NCI-H146 treated with DMSO at 0.1 percent for 48 hours (cell line): Measurements from ENCODE around the gene ODF4.
"Not testable (repeated sequence)": the region's sequence is repeated elsewhere in the genome, so short reads cannot be mapped to it uniquely, and the experiment has no call there.

ENCODE experiments used
- DNase-seq: peaks from one replicate; lab custom pipeline; 2025; ENCODE audit not compliant: unreplicated experiment; lab: John Stamatoyannopoulos, UW

ODF4 gene

GRCh38 chr17:8366231-8366630, 26.6 kb downstream of the ODF4 start:
- DNase-seq = no peak

- no peak for DNase-seq
These were observed 28.6 kb downstream of the ODF4 start for GRCh38 chr17:8368193-8368592.

GRCh38 chr17:8369944-8370343, 30.3 kb downstream of the ODF4 start:
- no peak for DNase-seq

- DNase-seq = no peak
These were observed 32.1 kb downstream of the ODF4 start for GRCh38 chr17:8371786-8372185.

GRCh38 chr17:8372422-8372821, 32.8 kb downstream of the ODF4 start:
- DNase-seq = no peak

DNA sequence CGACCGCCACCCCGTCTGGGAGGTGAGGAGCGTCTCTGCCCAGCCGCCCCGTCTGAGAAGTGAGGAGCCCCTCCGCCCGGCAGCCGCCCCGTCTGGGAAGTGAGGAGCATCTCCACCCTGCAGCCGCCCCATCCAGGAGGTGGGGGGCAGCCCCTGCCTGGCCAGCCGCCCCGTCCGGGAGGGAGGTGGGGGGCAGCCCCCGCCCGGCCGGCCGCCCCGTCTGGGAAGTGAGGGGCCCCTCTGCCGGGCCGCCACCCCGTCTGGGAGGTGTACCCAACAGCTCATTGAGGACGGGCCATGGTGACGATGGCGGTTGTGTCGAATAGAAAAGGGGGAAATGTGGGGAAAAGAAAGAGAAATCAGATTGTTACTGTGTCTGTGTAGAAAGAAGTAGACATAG, 34.2 kb downstream of the ODF4 start:
- not testable (repeated sequence) for DNase-seq

GRCh38 chr17:8375738-8376259, 36.2 kb downstream of the ODF4 start:
- DNase-seq = peak; percentile 53

GRCh38 chr17:8376271-8377067, 36.8 kb downstream of the ODF4 start, which contains the start of gene KRABD2:
Gene KRABD2 (minus strand): TSS chr17:8376704.
- DNase-seq = peak; percentile 78

DNA sequence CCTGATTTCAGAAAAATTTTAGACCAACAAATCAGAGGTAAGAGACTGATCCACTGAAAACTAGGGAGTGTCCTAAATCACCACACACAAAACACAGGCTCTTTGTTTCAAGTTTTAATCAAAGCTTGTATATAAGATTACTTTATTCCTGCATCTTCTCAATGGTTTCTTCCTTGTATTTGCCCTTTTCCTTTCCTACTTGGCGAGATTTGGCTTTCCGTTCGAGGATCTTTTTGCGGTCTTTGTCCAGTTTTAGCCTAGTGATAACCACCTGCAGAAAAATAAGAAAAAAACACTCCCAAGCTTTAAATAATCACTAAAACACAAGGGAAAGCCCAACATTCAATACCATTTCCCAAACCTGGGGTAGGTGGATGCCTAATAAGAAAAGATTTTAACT, 37.8 kb downstream of the ODF4 start:
- no peak for DNase-seq

GRCh38 chr17:8378117-8378516, 38.5 kb downstream of the ODF4 start:
- DNase-seq = not testable (repeated sequence)

DNA sequence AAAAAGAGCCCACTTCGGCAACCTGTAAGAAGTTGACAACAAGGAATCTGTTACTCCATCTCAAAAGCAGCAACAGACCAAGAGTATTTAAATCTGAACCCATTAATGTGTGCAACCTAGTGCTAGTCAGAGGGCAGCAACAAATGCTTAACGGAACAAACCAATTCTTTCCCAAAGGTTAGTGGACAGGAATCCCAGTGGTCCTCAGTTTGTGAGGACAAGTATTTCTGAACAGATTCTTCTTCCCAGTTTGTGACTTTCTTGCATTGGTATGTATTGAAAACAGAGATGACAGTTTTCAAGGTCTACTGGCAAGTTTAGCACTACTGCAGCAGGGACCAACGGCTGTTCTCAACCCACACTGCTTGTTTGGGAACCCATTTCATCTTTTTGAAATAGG, 40.4 kb downstream of the ODF4 start:
- no peak for DNase-seq

DNA sequence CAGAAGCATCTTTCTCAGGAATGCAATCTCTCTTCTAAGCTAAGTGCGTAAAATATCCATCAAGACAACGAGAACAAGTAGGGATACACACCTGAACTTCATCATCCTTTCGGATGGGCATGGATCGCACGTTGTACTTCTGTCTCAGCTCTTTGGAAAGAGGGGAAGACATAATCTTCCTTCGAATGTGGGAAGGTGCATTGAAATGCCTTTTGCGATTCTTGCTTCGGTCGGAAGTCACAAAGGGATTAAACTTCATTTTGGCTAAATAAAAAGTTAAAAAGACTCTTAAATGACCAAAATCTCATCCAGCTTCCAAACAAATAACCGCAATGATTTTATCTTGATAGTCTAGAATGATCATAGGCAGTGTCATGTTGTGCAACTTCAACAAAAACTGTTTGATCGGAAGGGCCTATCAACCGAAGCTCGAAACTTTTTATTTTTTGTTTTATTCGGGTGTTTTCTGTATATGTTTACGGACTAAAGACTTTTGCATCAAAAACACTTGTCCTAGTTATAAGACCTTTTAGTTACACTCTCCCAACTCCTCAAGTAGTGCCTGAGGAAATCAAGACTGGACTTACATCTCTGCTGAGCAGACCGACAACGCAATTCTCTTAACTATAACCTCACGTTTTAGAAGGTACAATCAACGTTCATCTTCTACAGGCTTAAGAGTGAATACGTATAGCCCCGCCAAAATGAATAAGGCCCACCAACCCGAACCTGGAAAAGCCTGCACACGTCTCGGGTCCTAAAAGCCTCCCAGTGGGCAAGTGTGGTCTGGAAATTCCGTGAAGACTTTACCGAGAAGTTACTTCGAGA, 42.6 kb downstream of the ODF4 start:
- DNase-seq = no peak

DNA sequence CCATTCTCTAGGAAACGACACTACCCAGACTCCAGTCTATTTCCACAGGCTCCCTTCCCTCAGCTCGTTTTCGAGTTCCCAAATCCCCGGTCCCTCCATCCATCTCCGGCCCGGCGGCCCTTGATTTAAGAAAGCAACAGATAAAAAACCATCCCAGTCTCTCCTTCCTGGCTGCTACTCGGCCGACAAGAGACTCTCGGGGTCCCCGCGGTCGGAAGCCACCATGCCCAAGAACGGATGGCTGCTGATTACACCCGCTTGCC, 43.2 kb downstream of the ODF4 start:
- DNase-seq = no peak

DNA sequence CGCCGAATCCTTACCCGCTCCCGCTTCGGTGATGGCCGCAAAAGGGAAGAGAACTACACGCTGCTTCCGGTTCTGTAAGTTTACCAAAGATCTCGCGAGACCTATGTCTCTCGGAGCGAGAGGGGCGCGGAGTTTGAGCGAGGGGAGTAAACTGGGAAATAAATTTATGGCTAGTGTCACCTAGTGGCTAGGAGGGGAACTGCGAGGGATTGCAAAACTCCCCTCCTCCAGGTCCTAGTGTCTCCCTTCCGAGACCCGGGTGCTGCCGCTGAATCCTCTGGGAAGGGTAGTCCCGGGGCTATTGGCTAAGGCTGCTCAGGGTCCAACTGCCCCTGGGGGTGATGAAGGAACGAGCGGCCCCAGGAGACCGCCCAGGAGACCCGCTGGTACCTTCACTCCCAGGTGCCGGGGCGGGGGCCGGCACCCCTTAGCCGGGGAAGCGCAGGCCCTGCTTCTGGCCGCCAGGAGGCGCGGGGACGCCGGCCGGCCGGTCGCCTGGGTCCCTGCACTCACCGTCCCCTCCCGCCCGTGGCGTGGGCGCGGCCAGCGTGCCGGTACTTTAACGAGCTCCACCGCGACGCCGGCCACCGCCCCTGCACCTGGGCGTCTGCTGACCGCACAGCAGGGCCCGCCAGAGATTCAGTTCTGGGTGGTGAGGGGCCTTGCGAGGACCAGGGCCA, 43.6 kb downstream of the ODF4 start, which contains the start of gene RPL26:
Gene RPL26, minus strand, starts transcription at position 51 of the 680 bp plus-strand sequence. CDS start 883 bp downstream, outside the sequence.
- DNase-seq = peak; percentile 97

- DNase-seq = no peak
These were observed 45.2 kb downstream of the ODF4 start for GRCh38 chr17:8384801-8385378.

DNA sequence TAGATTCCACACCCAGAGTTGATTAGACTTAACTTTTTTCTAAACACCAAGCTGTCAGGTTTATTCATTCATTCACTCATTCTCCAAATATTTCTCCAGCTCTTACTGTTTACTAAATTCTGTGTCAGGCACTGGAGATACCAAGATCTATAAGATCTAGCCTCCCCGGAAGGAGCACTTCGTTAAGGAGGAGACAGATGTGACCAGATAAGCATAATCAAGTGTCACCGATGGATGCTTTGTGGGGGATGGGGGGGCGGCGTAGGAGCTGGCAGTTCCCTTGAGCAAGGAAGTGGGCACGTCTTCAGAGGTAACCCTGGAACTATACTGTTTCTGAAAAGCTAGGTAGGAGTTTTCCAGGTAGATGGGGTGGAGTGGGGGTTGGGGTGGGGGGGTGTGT, 47.2 kb downstream of the ODF4 start:
- no peak for DNase-seq

DNA sequence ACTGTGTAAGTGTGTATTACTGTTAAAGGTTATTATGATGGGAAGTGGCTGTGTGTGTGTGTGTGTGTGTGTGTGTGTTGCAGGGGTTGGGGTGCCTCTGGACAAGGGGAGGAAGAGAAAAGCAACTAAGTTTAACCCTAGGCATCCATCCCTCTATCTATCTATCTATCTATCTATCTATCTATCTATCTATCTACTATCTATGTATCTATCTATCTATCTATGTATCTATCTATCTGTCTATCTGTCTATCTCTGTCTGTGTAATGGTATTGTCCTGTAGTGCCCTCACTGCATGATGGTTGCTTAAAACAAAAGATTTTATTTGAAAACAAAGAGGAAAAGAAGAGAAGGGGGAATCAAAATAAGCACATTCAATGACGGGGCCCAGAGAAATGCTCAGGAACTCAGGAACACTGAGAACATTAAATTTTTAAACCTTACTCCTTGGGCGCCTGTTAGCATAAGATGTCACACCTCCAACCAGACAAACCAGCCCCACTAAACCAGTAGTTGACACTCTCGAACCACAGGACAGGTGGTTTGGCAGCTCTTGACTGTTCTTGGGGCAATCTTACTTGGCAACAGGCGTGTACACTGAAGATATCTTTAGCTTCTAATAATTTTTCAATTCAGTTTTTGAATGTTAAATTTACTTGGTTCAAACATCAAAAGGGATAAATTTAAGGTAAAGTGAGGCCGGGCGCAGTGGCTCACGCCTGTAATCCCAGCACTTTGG, 48.4 kb downstream of the ODF4 start:
- DNase-seq = no peak

GRCh38 chr17:8391711-8392110, 52.1 kb downstream of the ODF4 start:
- no peak for DNase-seq

DNA sequence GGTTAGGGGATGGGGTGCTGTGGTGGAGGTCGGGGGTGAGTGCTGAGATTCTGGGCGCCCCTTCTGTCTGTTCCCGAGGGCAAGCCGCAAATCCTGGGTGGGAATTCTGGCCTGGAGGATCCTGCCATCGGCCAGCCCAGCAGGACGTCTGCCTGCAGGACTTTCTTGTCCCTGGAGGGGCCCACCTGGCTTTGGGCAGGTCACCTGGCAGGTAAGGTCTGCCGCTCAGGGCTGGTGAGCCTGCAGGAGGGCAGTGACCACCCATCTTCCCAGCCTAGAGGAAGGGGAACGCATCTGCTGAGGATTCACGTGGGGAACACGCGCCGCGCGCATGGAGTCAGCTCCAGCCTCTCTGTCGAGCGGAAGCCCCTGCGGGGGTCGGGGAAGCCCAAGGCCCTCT, 52.6 kb downstream of the ODF4 start:
- DNase-seq = no peak

GRCh38 chr17:8392674-8393469, 53.2 kb downstream of the ODF4 start:
- DNase-seq = no peak
